HG03135 (cell line): Measurements from ENCODE around the gene FKBP8.

Experiments
- ATAC-seq: cut with Tn5 transposase; IDR thresholded peaks from one replicate; pipeline ENCODE4 v1.9.1; 2021; ENCODE audit warnings: mild to moderate bottlenecking, moderate library complexity; ENCODE audit not compliant: unreplicated experiment

Gene FKBP8

GRCh38 chr19:18522124-18522861, 21.1 kb downstream of the FKBP8 start:
- ATAC-seq, result peak; percentile 82

- no peak for ATAC-seq
Observed at GRCh38 chr19:18521692-18522123, 21.7 kb downstream of the FKBP8 start, which contains the start of gene ELL. Gene ELL, minus strand, starts transcription at chr19:18522070. Its CDS starts 15 bp downstream, at chr19:18522055.

GRCh38 chr19:18520848-18521691, 22.3 kb downstream of the FKBP8 start:
- no peak for ATAC-seq

DNA sequence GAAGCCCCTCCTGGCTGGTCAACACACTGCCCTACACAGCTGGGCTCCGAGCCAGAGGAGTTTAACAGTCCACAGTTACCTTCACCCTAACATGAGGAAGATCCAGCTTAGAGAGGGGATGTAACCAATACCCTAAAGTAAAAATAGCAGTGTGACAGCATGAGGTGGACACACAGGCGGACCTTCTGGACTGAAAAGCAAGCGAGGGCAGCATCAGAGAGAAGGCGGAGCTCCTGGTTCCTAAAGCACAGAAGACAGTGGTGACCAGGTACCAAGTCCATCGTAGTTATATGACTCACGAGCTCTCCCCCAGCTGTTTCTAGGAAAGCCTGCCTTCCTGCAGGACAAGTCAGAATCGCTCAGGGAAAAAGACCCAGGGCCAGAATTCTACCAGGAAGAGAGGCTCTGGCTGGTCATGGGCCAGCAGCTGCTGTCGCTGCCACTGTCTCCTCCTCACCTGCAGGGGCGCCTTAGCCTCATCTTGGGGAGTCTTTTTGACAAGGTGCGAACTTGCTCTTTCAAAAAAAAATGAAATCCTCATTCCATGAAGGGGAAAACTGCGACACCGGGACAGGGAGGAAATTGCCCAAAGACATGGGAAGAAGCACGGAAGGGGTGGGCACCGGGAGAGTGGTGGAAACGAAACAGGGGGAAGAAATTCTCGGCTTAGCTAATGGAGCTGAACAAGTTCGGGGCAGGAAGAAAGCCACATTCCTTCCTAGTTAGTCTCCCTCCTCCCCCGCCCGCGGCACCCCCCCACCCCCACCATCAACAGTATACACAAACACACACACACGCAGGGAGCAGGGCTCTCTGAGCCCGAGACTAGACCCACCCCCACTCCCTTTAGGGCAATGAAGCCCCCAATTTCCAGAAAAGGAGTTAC, 23.2 kb downstream of the FKBP8 start:
- ATAC-seq, result no peak

GRCh38 chr19:18518639-18519038, 24.7 kb downstream of the FKBP8 start:
- ATAC-seq, result no peak

DNA sequence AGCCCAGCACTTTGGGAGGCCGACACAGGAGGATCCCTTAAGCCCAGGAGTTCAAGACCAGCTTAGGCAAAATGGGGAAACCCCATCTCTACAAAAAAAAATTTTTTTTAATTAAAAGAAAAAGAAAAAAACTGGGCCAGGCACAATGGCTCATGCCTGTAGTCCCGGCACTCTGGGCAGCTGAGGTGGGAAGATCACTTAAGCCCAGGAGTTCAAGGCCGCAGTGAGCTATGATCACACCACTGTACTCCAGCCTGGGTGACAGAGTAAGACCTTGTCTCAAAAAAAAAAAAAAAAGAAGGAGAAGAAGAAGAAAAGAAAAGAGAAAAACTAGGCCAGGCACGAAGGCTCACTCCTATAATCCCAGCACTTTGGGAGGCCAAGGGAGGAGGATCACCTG, 25.8 kb downstream of the FKBP8 start:
- ATAC-seq, result no peak

DNA sequence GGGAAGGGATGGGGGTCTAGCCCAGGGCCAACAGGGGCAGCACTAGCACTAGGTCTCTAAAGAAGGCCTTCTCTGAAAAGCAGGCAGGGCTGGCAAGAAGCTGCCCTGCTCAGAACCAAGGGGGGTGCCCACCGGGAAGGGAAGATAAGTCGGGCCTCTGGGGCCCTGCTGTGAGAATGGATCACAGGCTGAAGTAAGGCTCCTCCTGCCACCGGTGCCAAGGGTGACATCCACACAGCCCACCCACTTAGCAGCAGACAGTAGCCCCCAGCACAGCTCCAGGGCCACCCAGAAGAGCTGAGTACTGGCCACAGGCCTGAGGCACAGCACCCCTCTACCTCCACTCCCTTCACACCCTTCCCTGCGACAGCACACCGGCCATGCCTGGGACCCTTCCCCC, 27.4 kb downstream of the FKBP8 start:
- no peak for ATAC-seq

GRCh38 chr19:18514800-18515682, 28.3 kb downstream of the FKBP8 start:
- ATAC-seq, result no peak

- ATAC-seq, result no peak
Observed at GRCh38 chr19:18513868-18514267, 29.5 kb downstream of the FKBP8 start.

DNA sequence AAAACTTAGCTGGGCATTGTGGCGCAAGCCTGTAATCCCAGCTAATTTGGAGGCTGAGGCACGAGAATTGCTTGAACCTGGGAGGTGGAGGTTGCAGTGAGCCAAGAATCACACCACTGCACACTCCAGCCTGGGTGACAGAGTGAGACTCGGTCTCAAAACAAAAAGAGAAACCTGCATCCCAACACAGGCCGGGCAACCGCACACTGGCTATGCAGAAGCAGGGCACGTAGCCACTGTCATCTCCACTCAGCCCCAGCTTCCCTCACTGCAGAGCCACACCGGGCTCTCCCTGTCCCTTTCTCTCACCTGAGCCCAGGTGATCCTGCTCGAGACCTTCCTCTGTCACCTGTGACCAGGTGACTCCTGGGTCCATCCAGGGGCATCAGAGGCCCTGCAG, 33.2 kb downstream of the FKBP8 start:
- ATAC-seq, result no peak

DNA sequence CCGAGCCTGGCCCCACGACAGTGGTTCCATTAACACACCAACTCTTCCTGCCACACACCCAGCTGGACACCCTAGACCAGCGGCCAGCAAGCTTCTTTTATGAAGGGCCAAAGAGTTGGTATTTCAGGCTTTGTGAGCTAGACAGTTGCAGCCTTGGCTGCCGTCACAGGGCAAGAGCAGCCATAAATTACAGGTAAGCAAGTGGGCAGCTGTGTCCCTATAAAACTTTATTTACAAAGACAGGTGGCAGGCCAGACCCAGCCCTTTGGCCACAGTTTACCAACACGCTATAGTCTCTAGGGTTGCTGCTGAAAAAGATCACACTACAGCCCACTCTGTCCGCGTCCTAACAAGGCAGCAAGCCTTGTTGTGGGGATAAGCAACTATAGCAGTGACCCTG, 34.8 kb downstream of the FKBP8 start:
- no peak for ATAC-seq

DNA sequence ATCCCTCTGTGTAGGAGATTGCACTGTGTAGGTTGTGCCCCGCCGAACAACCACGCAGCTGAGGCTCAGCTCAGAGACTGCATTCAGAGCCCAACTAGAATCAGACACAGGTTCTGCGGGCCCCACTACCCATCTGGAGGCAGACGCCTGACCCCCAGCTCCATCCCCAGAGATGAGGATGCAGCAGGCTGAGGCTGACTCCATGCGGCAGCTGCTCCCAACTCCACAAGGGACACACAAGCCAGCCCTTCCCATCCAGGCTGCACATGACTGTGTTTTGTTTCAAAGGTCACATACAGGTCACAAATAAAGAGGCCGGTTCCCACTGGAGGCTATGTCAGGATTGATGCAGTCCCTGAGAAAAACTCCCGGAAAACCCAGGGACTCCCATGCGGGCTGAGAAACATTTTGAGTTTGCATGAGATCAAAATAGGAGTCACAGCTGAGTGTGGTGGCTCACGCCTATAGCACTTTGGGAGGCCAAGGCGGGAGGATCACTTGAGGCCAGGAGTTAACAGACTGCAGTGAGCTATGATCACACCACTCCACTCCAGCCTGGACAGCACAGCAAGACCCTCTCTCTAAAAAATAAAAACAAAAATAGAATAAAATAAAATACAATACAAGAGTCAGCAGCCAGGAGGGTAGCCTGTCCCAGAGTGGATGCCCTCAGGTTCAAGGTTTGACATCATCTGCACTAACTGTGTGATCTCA, 35.5 kb downstream of the FKBP8 start:
- no peak for ATAC-seq

GRCh38 chr19:18507021-18507726, 36.2 kb downstream of the FKBP8 start:
- no peak for ATAC-seq

DNA sequence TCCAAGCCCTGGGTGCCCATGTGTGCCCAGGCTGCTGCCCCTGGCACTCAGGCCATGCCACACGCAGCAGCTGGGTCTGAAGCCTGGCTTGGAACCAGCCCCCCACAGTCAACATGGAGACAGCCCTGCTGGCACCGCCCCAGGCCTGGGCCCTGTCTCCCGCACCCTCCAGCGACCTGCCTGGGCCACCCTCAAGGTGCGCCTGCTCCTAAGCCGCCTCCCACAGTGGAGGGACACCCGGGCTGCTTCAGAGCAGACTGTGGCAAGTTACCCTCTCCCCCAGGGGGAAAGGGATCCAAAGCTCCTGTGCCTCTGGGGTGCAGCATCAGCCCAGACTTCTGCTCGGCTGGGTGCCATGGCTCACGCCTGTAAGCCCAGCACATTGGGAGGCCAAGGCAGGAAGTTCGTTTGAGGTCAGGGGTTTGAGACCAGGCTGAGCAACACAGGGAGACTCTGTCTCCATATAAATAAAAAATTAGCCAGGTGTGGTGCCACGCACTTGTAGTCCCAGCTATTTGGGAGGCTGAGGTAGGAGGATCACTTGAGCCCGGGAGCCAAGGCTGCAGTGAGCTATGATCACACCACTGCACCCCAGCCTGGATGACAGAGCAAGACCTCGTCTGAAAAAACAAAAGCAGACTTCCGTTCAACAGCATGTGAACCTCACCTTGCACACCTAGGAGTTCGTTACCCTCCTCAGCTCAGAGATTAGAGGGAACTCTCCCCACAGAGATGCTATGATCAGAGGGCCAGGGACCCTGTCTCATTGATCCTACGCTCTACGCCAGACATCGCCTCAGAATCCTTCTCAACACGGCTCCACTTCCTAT, 37.1 kb downstream of the FKBP8 start:
- ATAC-seq, result no peak

DNA sequence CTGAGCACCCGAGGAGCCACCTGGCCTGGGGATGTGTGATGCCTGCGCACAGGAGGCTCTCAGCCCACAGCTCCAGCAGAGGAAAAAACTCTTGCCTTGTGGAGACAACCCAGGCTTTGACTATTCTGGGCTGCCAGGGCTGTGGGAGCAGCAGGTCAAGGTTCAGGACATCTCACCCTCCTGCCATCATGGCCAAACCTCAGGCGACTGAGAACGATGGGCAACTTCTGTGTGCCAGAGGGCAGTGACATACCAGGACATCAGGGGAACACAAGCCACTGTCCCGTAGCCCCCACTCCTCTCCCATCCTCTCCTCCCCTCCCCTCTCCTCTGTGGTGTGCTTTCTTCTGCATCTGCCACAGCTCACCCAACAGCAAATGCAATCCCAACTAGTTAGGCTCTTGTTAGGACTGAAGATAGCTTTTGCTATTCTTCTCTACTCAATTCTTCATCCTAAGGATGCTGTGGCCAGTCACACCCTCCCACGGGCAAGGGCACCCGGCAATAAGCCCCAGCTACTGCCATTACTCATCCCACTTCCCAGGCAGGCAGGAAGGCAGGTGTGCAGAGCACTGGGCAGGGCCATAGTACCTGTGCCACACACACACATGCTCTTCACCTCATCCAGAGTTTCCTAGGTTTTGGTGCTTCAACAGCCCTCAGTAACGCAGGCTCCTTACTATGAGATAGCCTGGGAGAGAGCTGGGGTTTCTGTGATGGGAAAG, 38.3 kb downstream of the FKBP8 start:
- no peak for ATAC-seq

- ATAC-seq, result no peak
Observed at GRCh38 chr19:18503971-18504885, 39.1 kb downstream of the FKBP8 start.
